SH-SY5Y (cell line): Measurements from ENCODE around the gene WDR46.

ENCODE experiments used
- GATA2 ChIP-seq: IDR thresholded peaks from 2 replicates; pipeline ENCODE4 v1.6.1; 2011; ENCODE audit warnings: mild to moderate bottlenecking, low read depth, low read length
- GATA3 ChIP-seq: IDR thresholded peaks from 2 replicates; pipeline ENCODE4 v1.6.1; 2011; ENCODE audit warnings: low read depth, mild to moderate bottlenecking, low read length, moderate library complexity

WDR46 gene

GRCh38 chr6:33235221-33235634, 53.8 kb downstream of the WDR46 start:
- TF ChIP-seq GATA3 (no peak), GATA2 (no peak)
